Muscle layer of duodenum (tissue), 2 donors: ENCODE results near the gene ENDOU.

ENCODE experiments used
- H3K27ac ChIP-seq: one replicate; pipeline ENCODE4 v1.7.0; 2013; ENCODE audit warnings: mild to moderate bottlenecking, low read length
- H3K27me3 ChIP-seq: one replicate; pipeline ENCODE4 v1.7.0; 2013; ENCODE audit warnings: low read depth, mild to moderate bottlenecking, control low read depth, low read length
- H3K36me3 ChIP-seq, 2 donors: one replicate each; pipeline ENCODE4 v1.7.0; 2013; ENCODE audit warnings: low read length in 2 of 2, control low read depth in 1 of 2, mild to moderate bottlenecking in 1 of 2; ENCODE audit not compliant: insufficient read depth in 2 of 2, control insufficient read depth in 1 of 2
- H3K4me1 ChIP-seq, 2 donors: one replicate each; pipeline ENCODE4 v1.7.0; 2013; ENCODE audit warnings: low read length in 2 of 2, mild to moderate bottlenecking in 2 of 2, control low read depth in 1 of 2, moderate library complexity in 1 of 2; ENCODE audit not compliant: insufficient read depth in 2 of 2, control insufficient read depth in 1 of 2
- H3K4me3 ChIP-seq, 2 donors: one replicate each; pipeline ENCODE4 v1.7.0; 2013; ENCODE audit warnings: low read length in 2 of 2, low read depth in 1 of 2, mild to moderate bottlenecking in 1 of 2
- H3K9me3 ChIP-seq, 2 donors: one replicate each; pipeline ENCODE4 v1.7.0; 2013; ENCODE audit warnings: low read length in 2 of 2, control low read depth in 1 of 2, mild to moderate bottlenecking in 1 of 2; ENCODE audit not compliant: control insufficient read depth in 1 of 2
- donor health status: healthy.

Gene ENDOU

GRCh38 chr12:47754881-47755280 lies 29.6 kb upstream of the ENDOU start:
- Histone ChIP-seq H3K27me3 (no peaks in the 10 kb centered on the region), H3K9me3 (no peaks in the 10 kb centered on the region), H3K4me1 (peaks cover 10 to 13% of the 10 kb centered on the region in 2 donors), H3K4me3 (no peak overlapping the region), H3K27ac (peak overlapping the region; percentile 46), H3K36me3 (no peaks in the 10 kb centered on the region)

- H3K27me3 ChIP-seq: no peaks in the 10 kb centered on the region
- H3K4me1 ChIP-seq: peaks cover 7 to 10% of the 10 kb centered on the region in 2 donors
- no peaks in the 10 kb centered on the region for H3K9me3 ChIP-seq
- peak overlapping the region; percentile 2 for H3K27ac ChIP-seq
- H3K4me3 ChIP-seq: no peak overlapping the region
- H3K36me3 ChIP-seq: no peaks in the 10 kb centered on the region
Observed at GRCh38 chr12:47754126-47754525, 28.8 kb upstream of the ENDOU start.

- Histone ChIP-seq H3K27me3 (no peaks in the 10 kb centered on the region), H3K4me3 (no peak overlapping the region), H3K9me3 (no peaks in the 10 kb centered on the region), H3K27ac (no peak overlapping the region), H3K36me3 (no peaks in the 10 kb centered on the region), H3K4me1 (peaks cover 4 to 10% of the 10 kb centered on the region in 2 donors)
Observed at GRCh38 chr12:47753021-47754001, 28.0 kb upstream of the ENDOU start.

- peaks cover 0 to 10% of the 10 kb centered on the region in 2 donors for H3K4me1 ChIP-seq
- H3K4me3 ChIP-seq: no peak overlapping the region
- no peak overlapping the region for H3K27ac ChIP-seq
- H3K27me3 ChIP-seq: no peaks in the 10 kb centered on the region
- no peaks in the 10 kb centered on the region for H3K36me3 ChIP-seq
- H3K9me3 ChIP-seq: no peaks in the 10 kb centered on the region
Observed at GRCh38 chr12:47752552-47752951, 27.3 kb upstream of the ENDOU start.

GRCh38 chr12:47752121-47752520 lies 26.8 kb upstream of the ENDOU start:
- Histone ChIP-seq H3K27ac (no peak overlapping the region), H3K4me1 (peaks cover 0 to 10% of the 10 kb centered on the region in 2 donors), H3K4me3 (no peak overlapping the region), H3K27me3 (no peaks in the 10 kb centered on the region), H3K9me3 (no peaks in the 10 kb centered on the region), H3K36me3 (no peaks in the 10 kb centered on the region)

- Histone ChIP-seq H3K27ac (no peak overlapping the region), H3K36me3 (no peaks in the 10 kb centered on the region), H3K27me3 (no peaks in the 10 kb centered on the region), H3K4me1 (peaks cover 0 to 10% of the 10 kb centered on the region in 2 donors), H3K9me3 (no peaks in the 10 kb centered on the region), H3K4me3 (no peak overlapping the region)
Observed at GRCh38 chr12:47751561-47751960, 26.3 kb upstream of the ENDOU start.

- Histone ChIP-seq H3K27ac (no peak overlapping the region), H3K27me3 (no peaks in the 10 kb centered on the region), H3K4me1 (peaks cover 0 to 10% of the 10 kb centered on the region in 2 donors), H3K4me3 (no peak overlapping the region), H3K36me3 (no peaks in the 10 kb centered on the region), H3K9me3 (no peaks in the 10 kb centered on the region)
Observed at GRCh38 chr12:47750916-47751470, 25.7 kb upstream of the ENDOU start.

- no peaks in the 10 kb centered on the region for H3K36me3 ChIP-seq
- H3K4me1 ChIP-seq: peaks cover 0 to 7% of the 10 kb centered on the region in 2 donors
- H3K4me3 ChIP-seq: no peak overlapping the region
- no peaks in the 10 kb centered on the region for H3K27me3 ChIP-seq
- no peak overlapping the region for H3K27ac ChIP-seq
- no peaks in the 10 kb centered on the region for H3K9me3 ChIP-seq
Observed at GRCh38 chr12:47750229-47750798, 25.0 kb upstream of the ENDOU start.

- Histone ChIP-seq H3K27me3 (no peaks in the 10 kb centered on the region), H3K36me3 (no peaks in the 10 kb centered on the region), H3K9me3 (no peaks in the 10 kb centered on the region), H3K4me3 (no peak overlapping the region), H3K27ac (no peak overlapping the region), H3K4me1 (no peaks in the 10 kb centered on the region)
Observed at GRCh38 chr12:47748899-47749298, 23.6 kb upstream of the ENDOU start.

- no peaks in the 10 kb centered on the region for H3K36me3 ChIP-seq
- no peaks in the 10 kb centered on the region for H3K9me3 ChIP-seq
- no peaks in the 10 kb centered on the region for H3K27me3 ChIP-seq
- no peak overlapping the region for H3K27ac ChIP-seq
- no peak overlapping the region for H3K4me3 ChIP-seq
- no peaks in the 10 kb centered on the region for H3K4me1 ChIP-seq
Observed at GRCh38 chr12:47748507-47748828, 23.2 kb upstream of the ENDOU start.

GRCh38 chr12:47747596-47748506 lies 22.6 kb upstream of the ENDOU start:
- H3K36me3 ChIP-seq: no peaks in the 10 kb centered on the region
- no peak overlapping the region for H3K4me3 ChIP-seq
- no peaks in the 10 kb centered on the region for H3K9me3 ChIP-seq
- H3K27me3 ChIP-seq: no peaks in the 10 kb centered on the region
- no peaks in the 10 kb centered on the region for H3K4me1 ChIP-seq
- no peak overlapping the region for H3K27ac ChIP-seq
